Right lobe of liver (tissue), 4 donors: ENCODE data around the gene TH.

Source experiments
- CTCF ChIP-seq, 4 donors: fragments of 200-600 bp in 3 of 4; fragments of 450-650 bp in 1 of 4; IDR thresholded peaks; one replicate each; pipeline versions ENCODE4 v1.5.1 to v1.8.0; 2016 to 2022; ENCODE audit warnings: antibody characterized with exemption in 4 of 4, mild to moderate bottlenecking in 2 of 4
- POLR2A ChIP-seq: fragments of 450-650 bp; IDR thresholded peaks from one replicate; pipeline ENCODE4 v1.6.1; 2017; ENCODE audit warnings: antibody characterized with exemption, mild to moderate bottlenecking
- donor health status: DM: no; HTN: no; CAD: no.
- donor health status: DM: no; HTN: no; CAD: no.
- donor health status: DM: no; HTN: yes; CAD: no.

GRCh38 chr11:2210366-2211112 lies 38.9 kb upstream of the TH start:
- TF ChIP-seq CTCF (IDR thresholded peaks at IDR 0.05), result no peak
- TF ChIP-seq POLR2A, result no peak
